ENCODE data around the gene PGBD4. TPM values are rescaled to one million over a fixed set of nuclear protein-coding genes. Genes with fewer than 3 reads are reported as not detected.

PGBD4 gene
- total and polyA plus RNA-seq, 7 donors = under 0.01 to 1.4 (median 1.3) TPM

- H3K9me3 ChIP-seq = no peaks in the 10 kb centered on the region
- no peak overlapping the region for H3K4me3 ChIP-seq
- DNase-seq = no peak
- TF ChIP-seq POLR2AphosphoS5 (IDR thresholded peaks at IDR 0.05) (no peak), EP300 (IDR thresholded peaks at IDR 0.05) (no peak)
- H3K4me1 ChIP-seq = no peaks in the 10 kb centered on the region
- WGBS, 2 donors = 57 to 66% methylated on average over 6 of the region's 6 CpGs
- peaks cover 0 to 88% (median 25%) of the 10 kb centered on the region in 4 donors for H3K36me3 ChIP-seq
- intact Hi-C loops (cut with DNase I) = no loop called here
- H3K27ac ChIP-seq = no peak overlapping the region
- H3K27me3 ChIP-seq = no peaks in the 10 kb centered on the region
Observed at GRCh38 chr15:34147371-34148140, 45.7 kb downstream of the PGBD4 start.

GRCh38 chr15:34154725-34155204, 52.9 kb downstream of the PGBD4 start:
- peaks cover 0 to 73% (median 20%) of the 10 kb centered on the region in 4 donors for H3K36me3 ChIP-seq

GRCh38 chr15:34155859-34156258, 54.0 kb downstream of the PGBD4 start:
- Histone ChIP-seq H3K27ac (no peak overlapping the region), H3K9me3 (peaks cover 0 to 7% (median 2%) of the 10 kb centered on the region in 4 donors), H3K4me3 (no peak overlapping the region), H3K36me3 (peaks cover 0 to 65% (median 19%) of the 10 kb centered on the region in 4 donors), H3K4me1 (no peaks in the 10 kb centered on the region), H3K27me3 (no peaks in the 10 kb centered on the region)
- TF ChIP-seq POLR2A (IDR thresholded peaks at IDR 0.05) (no peak), POLR2AphosphoS5 (IDR thresholded peaks at IDR 0.05) (no peak), CTCF (IDR thresholded peaks at IDR 0.05) (no peak), EP300 (IDR thresholded peaks at IDR 0.05) (no peak)
- WGBS, 2 donors = 90 to 92% methylated on average over 7 of the region's 7 CpGs
- DNase-seq = no peak
- intact Hi-C loops (cut with DNase I) = no loop called here

More at GRCh38 chr15:34154725-34155204, 52.9 kb downstream of the PGBD4 start:
- no peaks in the 10 kb centered on the region for H3K27me3 ChIP-seq
- no peaks in the 10 kb centered on the region for H3K4me1 ChIP-seq
- no peak overlapping the region for H3K4me3 ChIP-seq
- no peak for DNase-seq
- no peak for TF ChIP-seq CTCF (IDR thresholded peaks at IDR 0.05)
- TF ChIP-seq POLR2AphosphoS5 (IDR thresholded peaks at IDR 0.05) = no peak
- TF ChIP-seq EP300 (IDR thresholded peaks at IDR 0.05) = no peak
- no peak for TF ChIP-seq POLR2A (IDR thresholded peaks at IDR 0.05)
- intact Hi-C loops (cut with DNase I) = no loop called here
- H3K9me3 ChIP-seq = peaks cover 0 to 7% (median 2%) of the 10 kb centered on the region in 4 donors
- H3K27ac ChIP-seq = no peak overlapping the region
- 86 to 94% methylated on average over 7 of the region's 7 CpGs for WGBS, 2 donors

Other genes starting within 250 kb of the PGBD4 start
- not detected for gene CHRM5, start 133.6 kb upstream of the PGBD4 start, total RNA-seq
- gene CHRM5, start 133.6 kb upstream of the PGBD4 start, polyA plus RNA-seq = under 1 TPM in 1 of 3 donors, not detected in 2; 0.01 TPM
- gene AVEN, start 62.9 kb upstream of the PGBD4 start, total RNA-seq = 10 to 100 TPM; 15.0 to 23.3 (median 19.2) TPM
- gene AVEN, start 62.9 kb upstream of the PGBD4 start, polyA plus RNA-seq = 10 to 100 TPM in 2 of 3 donors, 1 to 10 TPM in 1; 9.2 to 13.8 (median 10.4) TPM
- 10 to 100 TPM; 34.8 to 55.1 (median 47.7) TPM for gene EMC7, start 221 bp upstream of the PGBD4 start, total RNA-seq
- gene EMC7, start 221 bp upstream of the PGBD4 start, polyA plus RNA-seq = 10 to 100 TPM; 15.0 to 75.8 (median 21.5) TPM
- 10 to 100 TPM; 39.5 to 88.9 (median 68.2) TPM for gene KATNBL1, start 108.0 kb downstream of the PGBD4 start, total RNA-seq
- gene KATNBL1, start 108.0 kb downstream of the PGBD4 start, polyA plus RNA-seq = 10 to 100 TPM; 15.7 to 36.5 (median 16.2) TPM
- 100 to 1,000 TPM; 109 to 245 (median 183) TPM for gene EMC4, start 122.9 kb downstream of the PGBD4 start, total RNA-seq
- gene EMC4, start 122.9 kb downstream of the PGBD4 start, polyA plus RNA-seq = 100 to 1,000 TPM in 1 of 3 donors, 10 to 100 TPM in 2; 65.2 to 107 (median 69.1) TPM
- 10 to 100 TPM; 14.3 to 22.7 (median 20.0) TPM for gene SLC12A6, start 235.7 kb downstream of the PGBD4 start, total RNA-seq
- gene SLC12A6, start 235.7 kb downstream of the PGBD4 start, polyA plus RNA-seq = 10 to 100 TPM in 1 of 3 donors, 1 to 10 TPM in 2; 1.4 to 10.1 (median 2.4) TPM
- gene NOP10, start 241.1 kb downstream of the PGBD4 start, total RNA-seq = 100 to 1,000 TPM in 3 of 4 donors, 10 to 100 TPM in 1; 67.6 to 160 (median 118) TPM
- gene NOP10, start 241.1 kb downstream of the PGBD4 start, polyA plus RNA-seq = 100 to 1,000 TPM; 245 to 532 (median 425) TPM
- gene NUTM1, start 241.2 kb downstream of the PGBD4 start, total RNA-seq = not detected
- under 1 TPM in 1 of 3 donors, not detected in 2; 0.01 TPM for gene NUTM1, start 241.2 kb downstream of the PGBD4 start, polyA plus RNA-seq

Measured in sigmoid colon (tissue), 7 donors.